PFSK-1 (cell line): Measurements from ENCODE around the gene BCAS2.

ENCODE experiments used
- FOXP2 ChIP-seq: optimal IDR thresholded peaks from 2 replicates; pipeline ENCODE3; 2011; ENCODE audit warnings: borderline replicate concordance, control low read depth, inconsistent platforms; ENCODE audit not compliant: insufficient read depth; ENCODE audit errors: extremely low read length, extremely low read depth
- POLR2AphosphoS5 ChIP-seq: IDR thresholded peaks from 2 replicates; pipeline ENCODE4 v1.6.1; 2012; ENCODE audit warnings: low read depth, mild to moderate bottlenecking, control low read depth, low read length, moderate library complexity
- SIN3A ChIP-seq: IDR thresholded peaks from 2 replicates; pipeline ENCODE4 v1.6.1; 2012; ENCODE audit warnings: mild to moderate bottlenecking, low read length, moderate library complexity, borderline replicate concordance; ENCODE audit not compliant: insufficient read depth
- TAF1 ChIP-seq: IDR thresholded peaks from 2 replicates; pipeline ENCODE4 v1.6.1; 2012; ENCODE audit warnings: low read length, control low read depth, borderline replicate concordance; ENCODE audit not compliant: insufficient read depth
- TF ChIP-seq, protein P1 (sequence below), 2 experiments: IDR thresholded peaks; 2 replicates each; pipeline versions ENCODE4 v1.6.1 to v1.8.0; 2011 to 2012; ENCODE audit warnings: low read depth in 2 of 2, low read length in 2 of 2, control low read depth in 1 of 2, inconsistent platforms in 1 of 2, mild to moderate bottlenecking in 1 of 2, moderate library complexity in 1 of 2; ENCODE audit not compliant: insufficient read depth in 1 of 2

Gene BCAS2

DNA sequence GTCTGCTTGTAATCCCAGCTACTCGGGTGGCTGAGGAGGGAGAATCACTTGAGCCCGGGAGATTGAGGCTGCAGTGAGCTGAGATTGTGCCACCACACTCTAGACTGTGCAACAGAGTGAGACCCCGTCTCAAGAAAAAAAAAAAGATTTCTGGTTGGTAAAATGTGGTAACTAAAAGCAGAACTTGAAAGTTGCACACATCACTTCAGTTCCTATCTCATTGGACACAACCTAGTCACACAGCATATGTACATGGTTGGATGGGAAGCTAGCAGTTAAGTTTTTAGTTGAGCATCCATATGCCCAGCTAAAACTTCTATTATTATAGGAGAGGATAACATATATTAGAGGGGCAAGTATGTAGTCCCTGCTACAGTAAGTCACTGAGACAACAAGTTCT lies 22.1 kb downstream of the BCAS2 start:
- TF ChIP-seq FOXP2 (no peak), TAF1 (no peak), SIN3A (no peak), POLR2AphosphoS5 (no peak)
- TF ChIP-seq, protein P1, sequence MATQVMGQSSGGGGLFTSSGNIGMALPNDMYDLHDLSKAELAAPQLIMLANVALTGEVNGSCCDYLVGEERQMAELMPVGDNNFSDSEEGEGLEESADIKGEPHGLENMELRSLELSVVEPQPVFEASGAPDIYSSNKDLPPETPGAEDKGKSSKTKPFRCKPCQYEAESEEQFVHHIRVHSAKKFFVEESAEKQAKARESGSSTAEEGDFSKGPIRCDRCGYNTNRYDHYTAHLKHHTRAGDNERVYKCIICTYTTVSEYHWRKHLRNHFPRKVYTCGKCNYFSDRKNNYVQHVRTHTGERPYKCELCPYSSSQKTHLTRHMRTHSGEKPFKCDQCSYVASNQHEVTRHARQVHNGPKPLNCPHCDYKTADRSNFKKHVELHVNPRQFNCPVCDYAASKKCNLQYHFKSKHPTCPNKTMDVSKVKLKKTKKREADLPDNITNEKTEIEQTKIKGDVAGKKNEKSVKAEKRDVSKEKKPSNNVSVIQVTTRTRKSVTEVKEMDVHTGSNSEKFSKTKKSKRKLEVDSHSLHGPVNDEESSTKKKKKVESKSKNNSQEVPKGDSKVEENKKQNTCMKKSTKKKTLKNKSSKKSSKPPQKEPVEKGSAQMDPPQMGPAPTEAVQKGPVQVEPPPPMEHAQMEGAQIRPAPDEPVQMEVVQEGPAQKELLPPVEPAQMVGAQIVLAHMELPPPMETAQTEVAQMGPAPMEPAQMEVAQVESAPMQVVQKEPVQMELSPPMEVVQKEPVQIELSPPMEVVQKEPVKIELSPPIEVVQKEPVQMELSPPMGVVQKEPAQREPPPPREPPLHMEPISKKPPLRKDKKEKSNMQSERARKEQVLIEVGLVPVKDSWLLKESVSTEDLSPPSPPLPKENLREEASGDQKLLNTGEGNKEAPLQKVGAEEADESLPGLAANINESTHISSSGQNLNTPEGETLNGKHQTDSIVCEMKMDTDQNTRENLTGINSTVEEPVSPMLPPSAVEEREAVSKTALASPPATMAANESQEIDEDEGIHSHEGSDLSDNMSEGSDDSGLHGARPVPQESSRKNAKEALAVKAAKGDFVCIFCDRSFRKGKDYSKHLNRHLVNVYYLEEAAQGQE (IDR thresholded peaks at IDR 0.05; ENCODE audit: insufficient read depth in 1 of 2, low read depth in 2 of 2, low read length in 2 of 2) = no peak

DNA sequence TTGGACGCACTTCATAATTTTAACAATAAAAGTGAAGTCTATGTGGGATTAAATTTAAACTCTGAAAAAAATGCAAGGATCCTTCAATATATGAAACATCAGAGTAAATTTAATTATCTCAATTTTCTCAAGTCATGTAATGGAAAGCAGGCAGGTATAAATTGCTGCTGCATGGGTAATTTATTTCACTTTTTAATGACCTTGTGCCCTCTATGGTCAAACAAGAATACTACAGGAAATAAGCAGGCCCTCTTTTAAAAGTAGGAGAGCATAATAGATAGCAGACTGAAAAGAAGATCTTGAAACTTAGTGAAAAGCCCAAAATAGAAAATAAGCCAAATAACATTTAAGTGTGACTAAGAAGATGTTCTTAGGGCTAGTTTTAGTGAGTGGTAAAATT lies 22.9 kb downstream of the BCAS2 start:
- TF ChIP-seq TAF1 = no peak

DNA sequence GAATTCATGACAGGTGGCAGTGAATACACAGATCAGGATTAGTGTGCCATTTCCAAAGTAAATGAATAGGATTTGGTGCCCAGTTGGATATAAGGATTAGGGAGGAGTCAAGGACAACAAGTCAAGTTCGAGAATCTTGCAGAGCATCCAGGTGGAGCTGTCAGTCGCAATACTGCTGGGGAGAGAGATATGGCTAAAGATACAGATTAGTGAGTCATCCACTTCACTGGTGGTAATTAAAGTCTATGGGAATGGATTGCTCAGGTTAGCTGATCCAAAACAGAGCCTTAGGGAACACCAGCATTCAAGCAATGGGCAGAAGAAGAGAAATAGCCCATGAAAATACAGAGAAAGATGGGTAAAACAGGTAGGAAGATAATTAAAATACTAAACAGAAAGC lies 26.8 kb downstream of the BCAS2 start:
- TF ChIP-seq POLR2AphosphoS5 (no peak), TAF1 (no peak), FOXP2 (no peak), SIN3A (no peak)
- TF ChIP-seq, protein P1 (IDR thresholded peaks at IDR 0.05; ENCODE audit: insufficient read depth in 1 of 2, low read depth in 2 of 2, low read length in 2 of 2) = no peak

DNA sequence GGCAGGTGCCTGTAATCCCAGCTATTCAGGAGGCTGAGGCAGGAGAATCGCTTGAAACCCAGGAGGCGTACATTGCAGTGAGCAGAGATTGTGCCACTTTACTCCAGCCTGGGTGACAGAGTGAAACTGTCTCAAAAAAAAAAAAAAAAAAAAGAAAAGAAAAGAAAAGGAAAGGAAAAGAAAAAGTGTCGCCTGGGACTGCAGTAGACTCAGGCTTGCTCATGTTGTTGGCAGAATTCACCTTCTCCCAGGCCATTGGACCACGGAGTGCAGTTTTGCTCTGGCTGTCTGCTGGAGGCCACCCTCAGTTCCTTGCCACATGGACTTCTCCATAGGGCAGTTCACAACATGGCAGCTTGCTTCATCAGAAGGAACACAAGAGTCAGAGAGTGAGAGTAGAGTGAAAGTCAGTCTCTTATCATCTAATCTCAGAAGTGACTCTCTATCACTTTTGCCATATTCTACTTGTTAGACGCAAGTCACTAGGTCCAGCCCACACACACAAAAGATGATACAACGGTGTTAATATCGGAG lies 29.2 kb downstream of the BCAS2 start:
- no peak for TF ChIP-seq SIN3A
- no peak for TF ChIP-seq TAF1
- no peak for TF ChIP-seq FOXP2
- no peak for TF ChIP-seq POLR2AphosphoS5
- TF ChIP-seq, protein P1 (IDR thresholded peaks at IDR 0.05; ENCODE audit: insufficient read depth in 1 of 2, low read depth in 2 of 2, low read length in 2 of 2) = no peak

DNA sequence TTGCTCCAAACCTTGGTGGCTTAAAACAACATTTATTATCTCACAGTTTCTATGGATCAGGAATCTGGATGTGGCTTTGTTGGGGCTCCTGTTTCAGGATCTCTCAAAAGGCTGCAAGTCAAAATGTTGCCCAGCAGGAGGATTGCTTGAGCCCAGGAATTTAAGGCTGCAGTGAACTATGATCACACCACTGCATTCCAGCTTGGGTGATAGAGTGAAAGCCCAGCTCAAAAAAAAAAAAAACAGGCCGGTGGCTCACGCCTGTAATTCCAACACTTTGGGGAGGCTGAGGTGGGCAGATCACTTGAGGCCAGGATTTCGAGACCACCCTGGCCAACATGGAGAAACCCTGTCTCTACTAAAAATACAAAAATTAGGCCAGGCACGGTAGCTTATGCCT lies 30.0 kb downstream of the BCAS2 start:
- TF ChIP-seq FOXP2 (no peak), TAF1 (no peak), SIN3A (no peak), POLR2AphosphoS5 (no peak)
- TF ChIP-seq, protein P1 (IDR thresholded peaks at IDR 0.05; ENCODE audit: insufficient read depth in 1 of 2, low read depth in 2 of 2, low read length in 2 of 2) = no peak
